T-cell (primary cell): ENCODE data around the gene ZFPL1. TPM values are rescaled to one million over a fixed set of nuclear protein-coding genes. Genes with fewer than 3 reads are reported as not detected.

Experiments
- ATAC-seq, 4 experiments: fragments of 200-7000 bp in 3 of 4; fragments of 150-1000 bp in 1 of 4; cut with Tn5 transposase; replicated peaks in 1 of 4; 1 replicate in 3 of 4; 2 replicates in 1 of 4; pipeline ENCODE4 v1.10.0; 2021; ENCODE audit warnings: moderate library complexity in 3 of 4, mild to moderate bottlenecking in 2 of 4, moderate number of reproducible peaks in 1 of 4
- CTCF ChIA-PET, 2 donors: fragments of 300-600 bp; sonication (Branson Sonifier 250); formaldehyde crosslinking; loops; one replicate each; lab custom pipeline; 2022; ENCODE audit warnings: antibody characterized with exemption in 2 of 2; lab: Charles Lee
- POLR2A ChIA-PET, 2 donors: fragments of 300-600 bp; sonication (Branson Sonifier 250); formaldehyde crosslinking; loops; one replicate each; lab custom pipeline; 2022; ENCODE audit warnings: antibody characterized with exemption in 2 of 2; lab: Charles Lee
- DNase-seq, 35 experiments: peaks; one replicate each; pipeline versions ENCODE4 v3.0.0 to v3.0.0-alpha.2; 2013 to 2023
- H3K27ac ChIP-seq: one replicate; pipeline ENCODE4 v1.5.1; 2013; ENCODE audit warnings: low read length
- H3K27me3 ChIP-seq, 2 experiments: replicated peaks in 1 of 2; 1 replicate in 1 of 2; 2 replicates in 1 of 2; pipeline versions ENCODE4 v1.6.1 to v1.7.0; 2013; ENCODE audit warnings: low read length in 1 of 2, mixed read lengths in 1 of 2; ENCODE audit not compliant: control insufficient read depth in 2 of 2, insufficient read depth in 2 of 2; ENCODE audit errors: extremely low read depth in 1 of 2
- H3K36me3 ChIP-seq, 2 donors: 1 replicate in 1 of 2; 2 replicates in 1 of 2; pipeline versions ENCODE4 v1.6.1 to v1.7.0; 2013; ENCODE audit warnings: low read length in 1 of 2; ENCODE audit not compliant: control insufficient read depth in 2 of 2, insufficient read depth in 1 of 2; ENCODE audit errors: extremely low read depth in 1 of 2
- H3K4me1 ChIP-seq, 2 experiments: 1 replicate in 1 of 2; 2 replicates in 1 of 2; pipeline versions ENCODE4 v1.6.1 to v1.7.0; 2013; ENCODE audit warnings: low read length in 2 of 2, mixed read lengths in 1 of 2; ENCODE audit not compliant: insufficient read depth in 2 of 2, control insufficient read depth in 1 of 2; ENCODE audit errors: extremely low read depth in 1 of 2
- H3K4me3 ChIP-seq, 2 donors: 1 replicate in 1 of 2; 2 replicates in 1 of 2; pipeline versions ENCODE4 v1.5.1 to v1.7.0; 2013; ENCODE audit warnings: mild to moderate bottlenecking in 2 of 2, low read length in 1 of 2, moderate library complexity in 1 of 2; ENCODE audit not compliant: control insufficient read depth in 1 of 2; ENCODE audit errors: extremely low read depth in 1 of 2
- H3K9me3 ChIP-seq: 2 replicates; pipeline ENCODE4 v1.7.0; 2013
- H3K27ac Mint-ChIP-seq, 2 donors: one replicate each; pipeline ENCODE4 v1.8.0; 2020 to 2021; ENCODE audit warnings: mild to moderate bottlenecking in 2 of 2, mixed read lengths in 2 of 2
- H3K27me3 Mint-ChIP-seq, 2 donors: one replicate each; pipeline ENCODE4 v1.8.0; 2021 to 2022; ENCODE audit warnings: mixed read lengths in 2 of 2
- H3K36me3 Mint-ChIP-seq: one replicate; pipeline ENCODE4 v1.8.0; 2021; ENCODE audit warnings: mixed read lengths
- H3K4me1 Mint-ChIP-seq, 3 donors: one replicate each; pipeline ENCODE4 v1.8.0; 2020 to 2022; ENCODE audit warnings: mixed read lengths in 3 of 3, mild to moderate bottlenecking in 1 of 3
- H3K4me3 Mint-ChIP-seq, 3 donors: one replicate each; pipeline ENCODE4 v1.8.0; 2020 to 2022; ENCODE audit warnings: mild to moderate bottlenecking in 3 of 3, mixed read lengths in 3 of 3, moderate library complexity in 3 of 3
- H3K9me3 Mint-ChIP-seq, 3 donors: one replicate each; pipeline ENCODE4 v1.8.0; 2020 to 2022; ENCODE audit warnings: mixed read lengths in 3 of 3
- WGBS: methylation state at CpG from one replicate; pipeline ENCODE4 v1.1.5; 2013; ENCODE audit warnings: missing lambda C conversion rate; ENCODE audit not compliant: insufficient coverage; 5-methylcytosine and 5-hydroxymethylcytosine counted together
- total RNA-seq, 35 experiments: library from RNA in 6 of 35; stranded (reverse) in 6 of 35; fragments of 120-200 nt in 1 of 35; gene quantifications; one replicate each; pipeline versions ENCODE4 v1.2.1 to v1.2.4 and lab custom pipeline; 2013 to 2026

The ZFPL1 gene
- total RNA-seq, 5 donors from 2014 or later (not counting 1 experiment from before 2014, with no cell fraction given), result 36.5 to 51.8 (median 43.7) TPM

- WGBS, result 92% methylated on average over 4 of the region's 6 CpGs
- no peaks in the 10 kb centered on the region for H3K27me3 Mint-ChIP-seq
- ChIA-PET POLR2A (interaction anchor here in 1 of 2 donors (1.0 kb wide), 1 partner anchor 9 kb away, joined by 4 read pairs; no protein-coding TSS in a partner anchor), CTCF (no interaction called here)
- peaks cover 27% of the 10 kb centered on the region for H3K36me3 Mint-ChIP-seq
- H3K4me1 Mint-ChIP-seq, result peaks cover 20 to 30% (median 22%) of the 10 kb centered on the region in 3 donors
- H3K4me3 Mint-ChIP-seq, result no peak overlapping the region
- H3K36me3 ChIP-seq, result peaks cover 28 to 76% of the 10 kb centered on the region in 2 donors
- no peaks in the 10 kb centered on the region for H3K9me3 ChIP-seq
- DNase-seq (no peak), ATAC-seq (no peak)
- H3K27ac ChIP-seq, result no peak overlapping the region
- no peak overlapping the region for H3K4me3 ChIP-seq
- H3K27me3 ChIP-seq, result no peaks in the 10 kb centered on the region
- no peaks in the 10 kb centered on the region for H3K9me3 Mint-ChIP-seq
- no peak overlapping the region for H3K27ac Mint-ChIP-seq
- H3K4me1 ChIP-seq, result peaks cover 2 to 15% of the 10 kb centered on the region in 2 experiments
Observed at GRCh38 chr11:65126624-65127274, 42.7 kb downstream of the ZFPL1 start.

GRCh38 chr11:65127473-65128181, 43.6 kb downstream of the ZFPL1 start:
- ATAC-seq, result no peak
- H3K36me3 ChIP-seq, result peaks cover 33 to 85% of the 10 kb centered on the region in 2 donors
- Mint-ChIP-seq H3K9me3 (no peaks in the 10 kb centered on the region), H3K36me3 (peaks cover 19% of the 10 kb centered on the region), H3K27me3 (no peaks in the 10 kb centered on the region), H3K27ac (no peak overlapping the region), H3K4me1 (peaks cover 15 to 31% (median 21%) of the 10 kb centered on the region in 3 donors), H3K4me3 (no peak overlapping the region)
- no peak for DNase-seq
- no peaks in the 10 kb centered on the region for H3K27me3 ChIP-seq
- H3K27ac ChIP-seq, result no peak overlapping the region
- no peak overlapping the region for H3K4me3 ChIP-seq
- H3K9me3 ChIP-seq, result no peaks in the 10 kb centered on the region
- POLR2A ChIA-PET, result interaction anchor here in 1 of 2 donors (1.0 kb wide), 1 partner anchor 9 kb away, joined by 4 read pairs; no protein-coding TSS in a partner anchor
- CTCF ChIA-PET, result no interaction called here
- WGBS, result 96% methylated on average over 6 of the region's 12 CpGs
- H3K4me1 ChIP-seq, result peaks cover 2 to 20% of the 10 kb centered on the region in 2 experiments

- no peak for DNase-seq
- Mint-ChIP-seq H3K36me3 (peaks cover 19% of the 10 kb centered on the region), H3K9me3 (no peaks in the 10 kb centered on the region), H3K4me1 (peaks cover 15 to 33% (median 23%) of the 10 kb centered on the region in 3 donors), H3K4me3 (no peak overlapping the region), H3K27me3 (no peaks in the 10 kb centered on the region), H3K27ac (no peak overlapping the region)
- Histone ChIP-seq H3K27ac (no peak overlapping the region), H3K4me1 (peaks cover 6 to 21% of the 10 kb centered on the region in 2 experiments), H3K36me3 (peaks cover 33 to 87% of the 10 kb centered on the region in 2 donors), H3K9me3 (no peaks in the 10 kb centered on the region), H3K27me3 (no peaks in the 10 kb centered on the region), H3K4me3 (no peak overlapping the region)
- ChIA-PET CTCF (no interaction called here), POLR2A (interaction anchor here in 1 of 2 donors (0.5 kb wide), 1 partner anchor 201 kb away, joined by 3 read pairs; no protein-coding TSS in a partner anchor)
- ATAC-seq, result no peak
- WGBS, result 95% methylated on average over 14 of the region's 15 CpGs
Observed at GRCh38 chr11:65128182-65129145, 44.4 kb downstream of the ZFPL1 start.

- Mint-ChIP-seq H3K27me3 (no peaks in the 10 kb centered on the region), H3K4me1 (peaks cover 15 to 28% (median 21%) of the 10 kb centered on the region in 3 donors), H3K4me3 (no peak overlapping the region), H3K36me3 (peaks cover 12% of the 10 kb centered on the region), H3K27ac (no peak overlapping the region), H3K9me3 (no peaks in the 10 kb centered on the region)
- no peak for ATAC-seq
- no peaks in the 10 kb centered on the region for H3K27me3 ChIP-seq
- peaks cover 27 to 78% of the 10 kb centered on the region in 2 donors for H3K36me3 ChIP-seq
- ChIA-PET POLR2A (interaction anchor here in 1 of 2 donors (0.5 kb wide), 2 partner anchors 19 to 200 kb away, joined by 3 to 6 read pairs; no protein-coding TSS in a partner anchor), CTCF (no interaction called here)
- H3K4me3 ChIP-seq, result no peak overlapping the region
- H3K9me3 ChIP-seq, result no peaks in the 10 kb centered on the region
- WGBS, result 94% methylated on average over 9 of the region's 13 CpGs
- peaks cover 10 to 22% of the 10 kb centered on the region in 2 experiments for H3K4me1 ChIP-seq
- no peak overlapping the region for H3K27ac ChIP-seq
- DNase-seq, result no peak
Observed at GRCh38 chr11:65129649-65130441, 45.8 kb downstream of the ZFPL1 start.

GRCh38 chr11:65130631-65131416, 46.8 kb downstream of the ZFPL1 start:
- WGBS, result 94% methylated on average over 16 of the region's 19 CpGs
- no peak overlapping the region for H3K4me3 ChIP-seq
- H3K9me3 ChIP-seq, result no peaks in the 10 kb centered on the region
- ATAC-seq (no peak), DNase-seq (no peak)
- ChIA-PET CTCF (no interaction called here), POLR2A (interaction anchor here in 1 of 2 donors (0.6 to 0.7 kb wide), 2 partner anchors 8 to 170 kb away, joined by 5 to 6 read pairs; partner anchors contain the start of genes FAU and MRPL49)
- peaks cover 16 to 31% of the 10 kb centered on the region in 2 experiments for H3K4me1 ChIP-seq
- Mint-ChIP-seq H3K4me1 (peaks cover 25 to 36% (median 28%) of the 10 kb centered on the region in 3 donors), H3K36me3 (peaks cover 10% of the 10 kb centered on the region), H3K9me3 (no peaks in the 10 kb centered on the region), H3K4me3 (no peak overlapping the region), H3K27me3 (no peaks in the 10 kb centered on the region), H3K27ac (peak overlapping the region in 1 of 2 donors; percentile 25)
- H3K27me3 ChIP-seq, result no peaks in the 10 kb centered on the region
- H3K27ac ChIP-seq, result no peak overlapping the region
- H3K36me3 ChIP-seq, result peaks cover 26 to 68% of the 10 kb centered on the region in 2 donors
